Stimulated activated CD4-positive, alpha-beta T cell treated with anti-CD3 and anti-CD28 coated beads, Interleukin-12 subunit alpha, Interleukin-12 subunit beta, amount 100 ng/mL, for 48 hours (primary cell): Measurements from ENCODE around the gene SERPINA5.
"Not testable (repeated sequence)": the region's sequence is repeated elsewhere in the genome, so short reads cannot be mapped to it uniquely, and the experiment has no call there.

Experiments
- DNase-seq, 3 donors: peaks; one replicate each; pipeline ENCODE4 v3.0.0-alpha.2; 2020; ENCODE audit warnings: low read depth in 2 of 3, low spot score in 1 of 3

SERPINA5 gene

DNA sequence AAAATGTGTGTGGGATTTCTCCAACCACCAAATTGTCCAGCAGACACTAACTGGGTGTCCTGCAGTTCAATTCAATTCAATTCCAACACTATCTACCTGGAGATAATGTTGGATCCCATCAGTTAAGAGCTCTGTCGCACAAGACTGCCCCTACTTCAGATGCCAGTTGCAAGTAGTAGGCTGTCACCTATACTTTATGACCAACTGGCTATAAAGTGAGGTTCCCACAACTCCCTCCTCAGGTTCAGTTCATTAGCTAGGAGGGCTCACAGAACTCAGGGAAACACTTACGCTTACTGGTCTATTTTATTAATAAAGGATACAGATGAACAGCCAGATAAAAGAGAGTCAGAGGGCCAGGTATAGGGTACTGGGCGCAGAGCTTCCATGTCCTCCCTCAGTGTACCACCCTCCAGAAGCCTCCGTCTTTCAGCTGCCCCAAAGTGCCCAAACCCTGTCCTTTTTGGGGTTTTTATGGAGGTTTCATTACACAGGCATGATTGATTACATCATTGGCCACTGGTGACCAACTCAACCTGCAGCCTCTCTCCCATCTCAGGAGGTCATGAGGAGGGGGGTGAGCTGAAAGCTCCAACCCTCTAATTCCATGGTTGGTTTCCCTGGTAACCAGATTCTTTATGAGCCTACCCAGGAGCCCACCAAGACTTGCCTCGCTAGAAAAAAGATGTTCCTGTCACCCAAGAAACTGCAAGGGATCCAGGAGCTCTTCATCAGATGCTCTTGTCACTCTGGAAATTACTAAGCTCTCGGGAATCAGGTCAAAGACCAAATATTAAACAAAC lies 7.5 kb upstream of the SERPINA5 start:
- no peak for DNase-seq

DNA sequence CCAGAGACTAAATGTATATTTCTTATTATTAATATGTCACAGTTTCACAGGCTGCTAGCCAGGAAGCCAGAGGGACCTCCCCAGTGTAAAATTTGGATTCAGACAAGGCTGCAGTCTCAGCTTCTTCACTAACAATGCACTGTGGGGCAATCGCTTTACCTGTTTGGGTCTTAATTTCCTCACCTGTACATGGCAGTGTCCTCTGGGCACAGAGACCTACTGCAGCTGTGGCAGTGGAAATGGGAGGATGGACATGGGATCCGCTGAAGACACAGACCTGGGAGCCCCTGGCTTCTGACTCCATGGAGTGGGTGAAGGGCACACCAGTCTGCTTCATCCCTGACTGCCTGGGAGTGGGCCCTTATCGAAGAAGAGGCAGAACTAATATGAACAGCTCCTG lies 6.9 kb upstream of the SERPINA5 start:
- DNase-seq: no peak

- no peak for DNase-seq
Observed at GRCh38 chr14:94575730-94576585, 5.3 kb upstream of the SERPINA5 start.

- not testable (repeated sequence) for DNase-seq
Observed at GRCh38 chr14:94577472-94577871, 3.8 kb upstream of the SERPINA5 start.

GRCh38 chr14:94578712-94579111 lies 2.5 kb upstream of the SERPINA5 start:
- DNase-seq: no peak

- no peak for DNase-seq
Observed at GRCh38 chr14:94582199-94582750, 1.0 kb downstream of the SERPINA5 start.

DNA sequence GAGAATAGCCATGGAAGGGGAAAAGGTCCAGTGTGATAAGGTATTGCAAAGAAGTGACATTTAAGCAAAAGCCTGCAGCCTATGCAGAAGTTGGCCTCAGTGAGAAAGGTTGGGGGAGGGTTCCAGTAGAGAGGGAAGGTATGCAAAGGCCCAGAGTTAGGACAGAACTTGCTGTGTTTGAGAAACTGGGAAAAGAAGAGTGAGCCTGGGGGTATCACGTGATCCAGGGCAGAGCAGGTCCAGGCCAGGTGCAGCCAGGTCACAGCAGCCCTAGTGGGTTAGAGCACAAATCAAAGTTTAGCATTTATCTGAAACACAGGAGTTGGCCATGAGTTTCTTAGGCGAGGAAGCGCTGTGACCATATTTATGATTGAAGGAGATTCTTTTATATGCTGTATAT lies 1.6 kb downstream of the SERPINA5 start:
- no peak for DNase-seq

DNA sequence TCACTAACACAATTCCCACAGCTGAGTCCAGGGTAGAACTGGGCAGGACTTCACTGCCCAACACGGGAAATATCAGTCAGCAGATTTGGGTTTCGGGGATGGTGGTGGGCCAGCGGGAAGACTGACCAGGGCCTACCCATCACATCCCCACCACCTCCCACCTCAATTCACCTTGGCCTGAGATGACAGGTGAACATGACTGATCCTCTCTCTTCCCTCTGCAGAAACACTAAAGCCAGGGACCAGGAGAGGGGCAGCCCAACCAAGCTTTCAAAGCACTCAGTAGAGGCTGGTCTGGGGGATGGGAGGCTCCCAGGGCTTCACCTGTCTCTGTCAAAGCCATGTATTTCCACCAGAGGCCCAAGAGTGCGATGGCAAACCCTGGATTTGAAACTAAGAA lies 2.3 kb downstream of the SERPINA5 start:
- DNase-seq: no peak

- no peak for DNase-seq
Observed at GRCh38 chr14:94584591-94585280, 3.5 kb downstream of the SERPINA5 start.

DNA sequence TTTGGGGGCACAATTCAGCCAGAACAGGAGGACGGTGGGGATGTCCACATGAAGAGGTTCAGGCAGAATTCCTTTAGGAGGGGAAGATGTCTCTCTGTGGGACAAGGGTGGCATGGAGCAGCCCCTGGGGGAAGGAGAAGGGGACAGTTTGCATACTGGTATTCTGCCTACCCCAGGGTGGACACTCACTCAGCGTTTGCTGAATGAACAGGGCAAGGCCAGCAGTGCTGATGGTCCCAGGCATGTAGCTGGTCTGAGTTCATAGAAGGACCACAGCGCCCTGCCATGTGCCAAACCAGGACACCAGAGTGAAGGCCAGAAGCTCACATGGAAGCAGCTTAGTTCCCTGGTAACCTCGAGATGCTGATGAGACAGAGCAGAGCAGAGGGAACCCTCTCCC lies 5.4 kb downstream of the SERPINA5 start:
- no peak for DNase-seq

GRCh38 chr14:94588311-94588710 lies 7.1 kb downstream of the SERPINA5 start:
- no peak for DNase-seq

DNA sequence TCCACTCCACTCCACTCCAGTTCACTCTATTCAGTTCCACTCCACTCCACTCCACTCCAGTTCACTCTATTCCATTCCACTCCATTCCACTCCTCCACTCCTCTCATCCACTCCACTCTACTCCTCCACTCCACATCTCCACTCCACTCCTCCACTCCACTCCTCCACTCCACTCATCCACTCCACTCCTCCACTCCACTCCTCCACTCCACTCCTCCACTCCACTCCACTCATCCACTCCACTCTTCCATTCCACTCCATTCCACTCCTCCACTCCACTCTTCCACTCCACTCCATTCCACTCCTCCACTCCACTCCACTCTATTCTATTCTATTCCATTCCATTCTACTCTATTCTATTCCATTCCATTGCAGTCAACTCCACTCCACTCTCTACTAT lies 9.8 kb downstream of the SERPINA5 start:
- no peak for DNase-seq

- DNase-seq: no peak
Observed at GRCh38 chr14:94591871-94592270, 10.6 kb downstream of the SERPINA5 start.

DNA sequence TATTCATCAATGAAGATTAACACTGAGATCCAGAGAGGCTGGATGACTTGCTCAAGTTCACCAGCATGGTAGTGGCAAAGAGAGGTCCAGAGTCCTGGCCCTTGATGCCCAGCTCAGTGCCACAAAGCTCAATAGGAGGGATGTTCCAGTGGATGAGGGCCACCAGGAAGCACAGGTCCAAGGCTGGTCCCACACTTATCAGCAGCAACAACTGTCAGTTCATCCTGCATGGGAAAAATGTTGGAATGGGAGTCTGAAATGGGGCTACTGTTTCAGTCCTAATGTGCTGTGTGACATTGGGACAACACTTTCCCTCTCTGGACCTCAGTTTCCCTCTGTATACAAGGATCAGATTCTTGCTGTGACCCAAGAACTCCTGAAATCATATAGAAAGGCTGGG lies 11.2 kb downstream of the SERPINA5 start:
- DNase-seq: no peak

- no peak for DNase-seq
Observed at GRCh38 chr14:94593376-94593748, 12.1 kb downstream of the SERPINA5 start.

- DNase-seq: no peak
Observed at GRCh38 chr14:94593749-94594431, 12.7 kb downstream of the SERPINA5 start.

DNA sequence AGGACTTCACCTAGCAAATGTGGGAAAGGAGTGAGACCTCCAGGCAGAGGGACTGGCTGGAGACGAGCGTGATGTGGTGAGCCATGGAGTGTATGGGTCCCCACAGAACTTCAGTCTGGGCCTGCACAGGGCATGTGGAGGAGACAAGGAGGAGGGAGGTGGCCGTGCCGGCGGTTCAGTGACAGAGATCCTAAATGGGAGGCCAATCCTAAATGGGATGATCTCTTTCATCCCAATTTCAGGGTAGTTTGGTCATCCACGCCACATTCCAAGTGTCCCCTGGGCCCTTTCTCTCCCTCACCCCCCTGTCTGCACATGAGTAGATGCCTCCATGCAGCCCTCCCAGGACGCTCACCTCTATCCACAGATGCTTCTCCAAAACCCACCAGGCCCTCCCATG lies 13.2 kb downstream of the SERPINA5 start:
- no peak for DNase-seq

- DNase-seq: no peak
Observed at GRCh38 chr14:94595912-94596311, 14.7 kb downstream of the SERPINA5 start.

- DNase-seq: no peak
Observed at GRCh38 chr14:94596361-94596760, 15.1 kb downstream of the SERPINA5 start.

DNA sequence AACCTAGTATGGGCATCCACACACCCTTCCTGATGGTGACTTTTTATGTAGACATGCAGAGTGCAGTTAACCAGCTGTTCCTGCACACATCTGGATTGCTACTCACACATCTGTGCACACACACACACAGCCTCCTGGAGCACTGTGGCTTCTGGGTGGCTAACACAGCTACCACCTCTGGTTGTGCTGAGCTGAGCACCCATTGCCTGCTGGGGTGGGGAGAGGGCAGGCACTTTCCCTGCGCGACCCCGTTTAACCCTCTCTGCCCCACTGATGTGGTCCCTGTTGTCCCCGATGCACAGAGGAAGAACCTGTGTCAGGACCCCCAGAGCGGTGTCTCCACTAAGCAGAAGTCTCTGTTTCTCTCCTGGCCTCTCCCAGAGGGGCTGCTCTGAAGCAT lies 16.6 kb downstream of the SERPINA5 start:
- no peak for DNase-seq

- no peak for DNase-seq
Observed at GRCh38 chr14:94598506-94598815, 17.2 kb downstream of the SERPINA5 start.
